NB4 (cell line): ENCODE measurements around the gene TRH.

Experiments used
- CTCF ChIP-seq: IDR thresholded peaks from one replicate; pipeline ENCODE4 v1.5.1; 2012; ENCODE audit warnings: low read depth, low read length
- MAX ChIP-seq: IDR thresholded peaks from 2 replicates; pipeline ENCODE4 v1.6.1; 2011; ENCODE audit warnings: low read depth, low read length
- MYC ChIP-seq: IDR thresholded peaks from 2 replicates; pipeline ENCODE4 v1.6.1; 2011; ENCODE audit warnings: low read depth, low read length
- POLR2A ChIP-seq: IDR thresholded peaks from 2 replicates; pipeline ENCODE4 v1.6.1; 2011; ENCODE audit warnings: mild to moderate bottlenecking; ENCODE audit not compliant: insufficient read length; ENCODE audit errors: extremely low read depth

- no peak for TF ChIP-seq CTCF
- no peak for TF ChIP-seq POLR2A
- TF ChIP-seq MAX = no peak
- no peak for TF ChIP-seq MYC
Measured at GRCh38 chr3:129958755-129959154, 15.8 kb upstream of the TRH start.
